ENCODE data around the gene MRPL2.

Gene MRPL2

GRCh38 chr6:43021270-43022047 is 37.8 kb downstream of the MRPL2 start, which contains the start of gene RRP36:
Gene RRP36 (plus strand): TSS chr6:43021623. CDS start chr6:43021655, 32 bp downstream.
- DNase-seq (ENCODE audit: low read depth in 2 of 2) = peak; percentile 62 to 63

- DNase-seq (ENCODE audit: low read depth in 2 of 2) = no peak
Measured at GRCh38 chr6:43020847-43021246, 38.4 kb downstream of the MRPL2 start.

GRCh38 chr6:43020052-43020705 is 39.1 kb downstream of the MRPL2 start:
- no peak for DNase-seq (ENCODE audit: low read depth in 2 of 2)

- no peak for DNase-seq (ENCODE audit: low read depth in 2 of 2)
Measured at GRCh38 chr6:43019152-43019551, 40.1 kb downstream of the MRPL2 start.

- no peak for DNase-seq (ENCODE audit: low read depth in 2 of 2)
Measured at GRCh38 chr6:43016943-43017334, 42.3 kb downstream of the MRPL2 start.

GRCh38 chr6:43016176-43016942 is 42.9 kb downstream of the MRPL2 start:
- DNase-seq (ENCODE audit: low read depth in 2 of 2) = no peak

GRCh38 chr6:43014434-43014909 is 44.8 kb downstream of the MRPL2 start:
- no peak for DNase-seq (ENCODE audit: low read depth in 2 of 2)

- DNase-seq (ENCODE audit: low read depth in 2 of 2) = peak; percentile 98
Measured at GRCh38 chr6:43013843-43014433, 45.3 kb downstream of the MRPL2 start, which contains the start of the genes KLHDC3 and MEA1. Gene KLHDC3 (plus strand): TSS chr6:43014249. CDS start chr6:43017193, 2,944 bp downstream. Gene MEA1 (minus strand): TSS chr6:43013946. CDS start chr6:43013813, 133 bp downstream.

- DNase-seq (ENCODE audit: low read depth in 2 of 2) = no peak
Measured at GRCh38 chr6:43013097-43013842, 46.0 kb downstream of the MRPL2 start.

GRCh38 chr6:43012364-43012763 is 46.9 kb downstream of the MRPL2 start:
- DNase-seq (ENCODE audit: low read depth in 2 of 2) = no peak

GRCh38 chr6:43011207-43011606 is 48.0 kb downstream of the MRPL2 start:
- DNase-seq (ENCODE audit: low read depth in 2 of 2) = no peak

GRCh38 chr6:43009124-43009523 is 50.1 kb downstream of the MRPL2 start:
- no peak for DNase-seq (ENCODE audit: low read depth in 2 of 2)

- DNase-seq (ENCODE audit: low read depth in 2 of 2) = no peak
Measured at GRCh38 chr6:43007126-43007525, 52.1 kb downstream of the MRPL2 start.

GRCh38 chr6:43006251-43006650 is 53.0 kb downstream of the MRPL2 start:
- DNase-seq (ENCODE audit: low read depth in 2 of 2) = no peak

GRCh38 chr6:43005844-43006243 is 53.4 kb downstream of the MRPL2 start:
- DNase-seq (ENCODE audit: low read depth in 2 of 2) = no peak
